VCaP (cell line): ENCODE data around the gene ITGB8.

ENCODE experiments used
- H3K27ac ChIP-seq: fragments of 450-650 bp; 2 replicates; pipeline ENCODE4 v1.5.1; 2017
- CTCF ChIP-seq: fragments of 450-650 bp; conservative IDR thresholded peaks from 2 replicates; pipeline ENCODE4 v1.5.1; 2017; ENCODE audit warnings: mild to moderate bottlenecking, moderate library complexity

The ITGB8 gene

GRCh38 chr7:20430664-20431063 lies 100.0 kb downstream of the ITGB8 start:
- H3K27ac ChIP-seq: no peak overlapping the region
- TF ChIP-seq CTCF: no peak

GRCh38 chr7:20431146-20431545 lies 100.4 kb downstream of the ITGB8 start:
- no peak overlapping the region for H3K27ac ChIP-seq
- no peak for TF ChIP-seq CTCF

DNA sequence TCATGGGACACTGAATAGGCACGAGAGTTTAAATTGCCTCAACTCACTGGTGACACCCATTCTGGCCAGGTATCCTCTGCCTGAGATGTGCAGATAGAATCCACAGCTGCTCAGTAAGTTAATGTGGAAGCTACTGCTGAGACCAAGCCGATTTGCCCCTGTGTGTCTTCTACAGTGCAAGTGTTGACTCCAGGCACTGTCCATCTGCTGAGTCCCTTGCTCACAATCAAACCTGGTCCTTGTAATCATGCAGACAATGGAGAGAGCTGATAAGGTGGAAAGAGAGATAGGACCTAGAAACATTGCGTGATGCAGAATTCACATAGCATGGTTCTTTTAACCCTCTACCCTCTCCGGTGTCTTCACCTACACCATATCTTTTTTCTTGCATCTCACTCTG lies 101.4 kb downstream of the ITGB8 start:
- no peak overlapping the region for H3K27ac ChIP-seq
- TF ChIP-seq CTCF: no peak

DNA sequence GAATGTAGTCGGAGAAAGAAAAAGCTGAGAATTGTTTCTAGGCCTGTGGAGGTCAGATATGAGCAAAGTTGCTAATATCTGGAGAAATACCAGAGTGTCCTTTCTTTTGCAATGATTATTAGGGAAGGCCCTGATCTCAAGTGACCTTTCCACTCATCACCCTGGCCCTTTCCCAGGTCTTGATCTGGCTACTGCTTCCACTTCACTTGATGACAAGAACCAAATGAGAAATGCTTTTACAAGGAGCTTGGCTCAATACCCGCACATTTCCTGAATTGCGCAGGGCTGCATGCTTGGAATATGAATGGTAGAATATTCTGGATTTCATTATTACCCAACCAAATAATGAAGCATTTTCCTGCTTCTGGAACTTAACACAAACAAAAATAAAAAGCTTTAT lies 104.6 kb downstream of the ITGB8 start:
- no peak overlapping the region for H3K27ac ChIP-seq
- no peak for TF ChIP-seq CTCF

- no peak for TF ChIP-seq CTCF
- peak overlapping the region; percentile 35; the same call in 1 of the 2 replicates for H3K27ac ChIP-seq
Observed at GRCh38 chr7:20438248-20438647, 107.5 kb downstream of the ITGB8 start.

- peak overlapping the region; percentile 35 for H3K27ac ChIP-seq
- no peak for TF ChIP-seq CTCF
Observed at GRCh38 chr7:20438694-20439376, 108.1 kb downstream of the ITGB8 start.

GRCh38 chr7:20439416-20440185 lies 108.9 kb downstream of the ITGB8 start:
- peak overlapping the region; percentile 35 for H3K27ac ChIP-seq
- TF ChIP-seq CTCF: no peak
